ENCODE measurements around the gene TEX2. TPM values are rescaled to one million over a fixed set of nuclear protein-coding genes. Genes with fewer than 3 reads are reported as not detected.

The TEX2 gene
- total RNA-seq, 1 experiment from 2014 or later: 20.1 TPM

DNA sequence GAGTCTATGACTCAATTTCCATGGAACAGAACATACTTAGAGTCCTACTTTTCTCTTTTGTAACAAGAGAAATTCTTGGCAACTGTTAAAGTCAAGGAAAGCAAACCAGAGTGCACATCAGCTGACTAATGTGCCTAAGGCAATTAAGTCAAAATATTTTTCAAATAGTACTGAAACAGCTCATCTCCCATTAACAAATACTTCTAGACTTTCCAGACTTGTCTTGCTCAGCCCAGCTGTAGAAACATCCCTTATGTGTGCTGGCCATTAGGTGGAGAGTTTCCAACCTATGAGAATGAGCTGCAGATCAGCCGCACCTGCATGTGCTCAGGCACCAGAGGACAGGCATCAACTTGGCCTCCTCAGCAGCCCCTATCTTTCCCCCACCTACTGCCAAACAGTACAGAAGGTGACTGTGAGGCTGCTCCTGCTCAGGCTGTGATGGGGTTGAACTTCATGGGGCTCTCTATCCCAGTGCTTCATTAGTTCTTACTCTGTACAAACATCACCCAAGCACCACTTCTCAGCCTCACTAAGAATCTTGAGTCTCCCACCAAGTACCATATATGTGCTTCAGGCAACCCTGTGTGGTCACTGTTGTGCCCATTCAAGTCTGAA lies 32.2 kb downstream of the TEX2 start:
- BruUV-seq (replicated peaks): no TSS peak
- CTCF ChIA-PET: interaction anchor here (0.6 kb wide), 1 partner anchor 327 kb away, joined by 3 read pairs; no protein-coding TSS in a partner anchor
- no peaks in the 10 kb centered on the region for H3K36me3 ChIP-seq (ENCODE audit: control insufficient read depth, insufficient read depth, low read length)
- in situ Hi-C loops (cut with HindIII; ENCODE audit: low pct_unique_long_range_greater_than_20kb, low sequenced_read_pairs) (no loop called here), intact Hi-C loops (cut with micrococcal nuclease; ENCODE audit: unreplicated experiment) (no loop called here)
- no peak for DNase-seq (ENCODE audit: low read depth, low spot score)
- no peaks in the 10 kb centered on the region for H3K4me1 ChIP-seq (ENCODE audit: control insufficient read depth, insufficient read depth, low read length)
- H3K27me3 ChIP-seq (ENCODE audit: control insufficient read depth, insufficient read depth, low read length): no peaks in the 10 kb centered on the region
- TF ChIP-seq, protein P1, sequence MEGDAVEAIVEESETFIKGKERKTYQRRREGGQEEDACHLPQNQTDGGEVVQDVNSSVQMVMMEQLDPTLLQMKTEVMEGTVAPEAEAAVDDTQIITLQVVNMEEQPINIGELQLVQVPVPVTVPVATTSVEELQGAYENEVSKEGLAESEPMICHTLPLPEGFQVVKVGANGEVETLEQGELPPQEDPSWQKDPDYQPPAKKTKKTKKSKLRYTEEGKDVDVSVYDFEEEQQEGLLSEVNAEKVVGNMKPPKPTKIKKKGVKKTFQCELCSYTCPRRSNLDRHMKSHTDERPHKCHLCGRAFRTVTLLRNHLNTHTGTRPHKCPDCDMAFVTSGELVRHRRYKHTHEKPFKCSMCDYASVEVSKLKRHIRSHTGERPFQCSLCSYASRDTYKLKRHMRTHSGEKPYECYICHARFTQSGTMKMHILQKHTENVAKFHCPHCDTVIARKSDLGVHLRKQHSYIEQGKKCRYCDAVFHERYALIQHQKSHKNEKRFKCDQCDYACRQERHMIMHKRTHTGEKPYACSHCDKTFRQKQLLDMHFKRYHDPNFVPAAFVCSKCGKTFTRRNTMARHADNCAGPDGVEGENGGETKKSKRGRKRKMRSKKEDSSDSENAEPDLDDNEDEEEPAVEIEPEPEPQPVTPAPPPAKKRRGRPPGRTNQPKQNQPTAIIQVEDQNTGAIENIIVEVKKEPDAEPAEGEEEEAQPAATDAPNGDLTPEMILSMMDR (IDR thresholded peaks at IDR 0.05): no peak
- TF ChIP-seq, protein P2, sequence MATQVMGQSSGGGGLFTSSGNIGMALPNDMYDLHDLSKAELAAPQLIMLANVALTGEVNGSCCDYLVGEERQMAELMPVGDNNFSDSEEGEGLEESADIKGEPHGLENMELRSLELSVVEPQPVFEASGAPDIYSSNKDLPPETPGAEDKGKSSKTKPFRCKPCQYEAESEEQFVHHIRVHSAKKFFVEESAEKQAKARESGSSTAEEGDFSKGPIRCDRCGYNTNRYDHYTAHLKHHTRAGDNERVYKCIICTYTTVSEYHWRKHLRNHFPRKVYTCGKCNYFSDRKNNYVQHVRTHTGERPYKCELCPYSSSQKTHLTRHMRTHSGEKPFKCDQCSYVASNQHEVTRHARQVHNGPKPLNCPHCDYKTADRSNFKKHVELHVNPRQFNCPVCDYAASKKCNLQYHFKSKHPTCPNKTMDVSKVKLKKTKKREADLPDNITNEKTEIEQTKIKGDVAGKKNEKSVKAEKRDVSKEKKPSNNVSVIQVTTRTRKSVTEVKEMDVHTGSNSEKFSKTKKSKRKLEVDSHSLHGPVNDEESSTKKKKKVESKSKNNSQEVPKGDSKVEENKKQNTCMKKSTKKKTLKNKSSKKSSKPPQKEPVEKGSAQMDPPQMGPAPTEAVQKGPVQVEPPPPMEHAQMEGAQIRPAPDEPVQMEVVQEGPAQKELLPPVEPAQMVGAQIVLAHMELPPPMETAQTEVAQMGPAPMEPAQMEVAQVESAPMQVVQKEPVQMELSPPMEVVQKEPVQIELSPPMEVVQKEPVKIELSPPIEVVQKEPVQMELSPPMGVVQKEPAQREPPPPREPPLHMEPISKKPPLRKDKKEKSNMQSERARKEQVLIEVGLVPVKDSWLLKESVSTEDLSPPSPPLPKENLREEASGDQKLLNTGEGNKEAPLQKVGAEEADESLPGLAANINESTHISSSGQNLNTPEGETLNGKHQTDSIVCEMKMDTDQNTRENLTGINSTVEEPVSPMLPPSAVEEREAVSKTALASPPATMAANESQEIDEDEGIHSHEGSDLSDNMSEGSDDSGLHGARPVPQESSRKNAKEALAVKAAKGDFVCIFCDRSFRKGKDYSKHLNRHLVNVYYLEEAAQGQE (IDR thresholded peaks at IDR 0.05; ENCODE audit: insufficient read depth in 1 of 2, low read depth in 2 of 2, low read length in 1 of 2): no peak
- no peak for TF ChIP-seq TCF7L2 (IDR thresholded peaks at IDR 0.05; ENCODE audit: low read depth, low read length)
- no peak for TF ChIP-seq SIN3A (IDR thresholded peaks at IDR 0.05; ENCODE audit: borderline replicate concordance, insufficient read depth, low read depth, low read length)
- TF ChIP-seq POLR2AphosphoS5 (IDR thresholded peaks at IDR 0.05; ENCODE audit: low read depth, low read length): no peak
- no peak overlapping the region for H3K4me3 ChIP-seq (ENCODE audit: low read depth in 2 of 2, low read length in 2 of 2)
- no peaks in the 10 kb centered on the region for H3K9me3 ChIP-seq (ENCODE audit: control insufficient read depth, insufficient read depth, low read depth, low read length)
- no peak for ATAC-seq
- no peak overlapping the region for H3K27ac ChIP-seq (ENCODE audit: low read length)
- POLR2A ChIA-PET: no interaction called here

- CTCF ChIA-PET: no interaction called here
- Histone ChIP-seq H3K4me1 (ENCODE audit: control insufficient read depth, insufficient read depth, low read length) (no peaks in the 10 kb centered on the region), H3K36me3 (ENCODE audit: control insufficient read depth, insufficient read depth, low read length) (no peaks in the 10 kb centered on the region), H3K27ac (ENCODE audit: low read length) (no peak overlapping the region), H3K27me3 (ENCODE audit: control insufficient read depth, insufficient read depth, low read length) (no peaks in the 10 kb centered on the region), H3K4me3 (ENCODE audit: low read depth in 2 of 2, low read length in 2 of 2) (no peak overlapping the region), H3K9me3 (ENCODE audit: control insufficient read depth, insufficient read depth, low read depth, low read length) (no peaks in the 10 kb centered on the region)
- ATAC-seq: no peak
- BruUV-seq (replicated peaks): no TSS peak
- in situ Hi-C loops (cut with HindIII; ENCODE audit: low pct_unique_long_range_greater_than_20kb, low sequenced_read_pairs): no loop called here
- TF ChIP-seq TCF7L2 (IDR thresholded peaks at IDR 0.05; ENCODE audit: low read depth, low read length) (no peak), POLR2AphosphoS5 (IDR thresholded peaks at IDR 0.05; ENCODE audit: low read depth, low read length) (no peak), SIN3A (IDR thresholded peaks at IDR 0.05; ENCODE audit: borderline replicate concordance, insufficient read depth, low read depth, low read length) (no peak)
- TF ChIP-seq, protein P1 (IDR thresholded peaks at IDR 0.05): no peak
- TF ChIP-seq, protein P2 (IDR thresholded peaks at IDR 0.05; ENCODE audit: insufficient read depth in 1 of 2, low read depth in 2 of 2, low read length in 1 of 2): no peak
- DNase-seq (ENCODE audit: low read depth, low spot score): no peak
- intact Hi-C loops (cut with micrococcal nuclease; ENCODE audit: unreplicated experiment): no loop called here
- POLR2A ChIA-PET: no interaction called here
Measured at GRCh38 chr17:64229815-64230728, 33.0 kb downstream of the TEX2 start.

Data from Panc1 (cell line).